GM12873 (cell line): ENCODE results near the gene NXPH3.
A peak's percentile ranks its signal among the peaks of the same experiment; 100 is the strongest.

Source experiments
- TF ChIP-seq, protein P1 (sequence below): IDR thresholded peaks from 2 replicates; pipeline ENCODE4 v1.5.1; 2012; ENCODE audit warnings: low read depth, mild to moderate bottlenecking, moderate library complexity, low read length, control low read depth; ENCODE audit not compliant: insufficient read depth; ENCODE audit errors: missing control alignments

NXPH3 gene

DNA sequence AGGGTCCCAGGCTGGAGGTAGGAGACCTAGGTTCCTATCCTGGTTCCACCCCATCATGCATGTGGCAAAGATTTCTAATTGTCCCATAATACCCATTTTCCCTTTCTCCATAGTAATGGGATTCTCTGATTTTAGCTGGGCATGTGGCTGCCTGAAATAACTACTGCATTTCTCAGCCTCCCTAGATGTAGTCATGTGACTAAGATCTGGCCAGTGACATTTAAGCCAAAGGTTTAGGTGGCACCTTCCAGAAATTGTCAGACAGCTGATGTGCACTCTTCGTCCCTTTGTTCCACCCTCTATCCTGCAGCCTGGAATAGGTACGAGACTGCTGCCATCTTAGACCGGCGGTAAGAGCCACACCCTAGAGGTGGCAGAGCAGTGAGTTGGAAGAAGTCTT is 8.2 kb downstream of the NXPH3 start:
- TF ChIP-seq, protein P1, sequence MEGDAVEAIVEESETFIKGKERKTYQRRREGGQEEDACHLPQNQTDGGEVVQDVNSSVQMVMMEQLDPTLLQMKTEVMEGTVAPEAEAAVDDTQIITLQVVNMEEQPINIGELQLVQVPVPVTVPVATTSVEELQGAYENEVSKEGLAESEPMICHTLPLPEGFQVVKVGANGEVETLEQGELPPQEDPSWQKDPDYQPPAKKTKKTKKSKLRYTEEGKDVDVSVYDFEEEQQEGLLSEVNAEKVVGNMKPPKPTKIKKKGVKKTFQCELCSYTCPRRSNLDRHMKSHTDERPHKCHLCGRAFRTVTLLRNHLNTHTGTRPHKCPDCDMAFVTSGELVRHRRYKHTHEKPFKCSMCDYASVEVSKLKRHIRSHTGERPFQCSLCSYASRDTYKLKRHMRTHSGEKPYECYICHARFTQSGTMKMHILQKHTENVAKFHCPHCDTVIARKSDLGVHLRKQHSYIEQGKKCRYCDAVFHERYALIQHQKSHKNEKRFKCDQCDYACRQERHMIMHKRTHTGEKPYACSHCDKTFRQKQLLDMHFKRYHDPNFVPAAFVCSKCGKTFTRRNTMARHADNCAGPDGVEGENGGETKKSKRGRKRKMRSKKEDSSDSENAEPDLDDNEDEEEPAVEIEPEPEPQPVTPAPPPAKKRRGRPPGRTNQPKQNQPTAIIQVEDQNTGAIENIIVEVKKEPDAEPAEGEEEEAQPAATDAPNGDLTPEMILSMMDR = no peak

DNA sequence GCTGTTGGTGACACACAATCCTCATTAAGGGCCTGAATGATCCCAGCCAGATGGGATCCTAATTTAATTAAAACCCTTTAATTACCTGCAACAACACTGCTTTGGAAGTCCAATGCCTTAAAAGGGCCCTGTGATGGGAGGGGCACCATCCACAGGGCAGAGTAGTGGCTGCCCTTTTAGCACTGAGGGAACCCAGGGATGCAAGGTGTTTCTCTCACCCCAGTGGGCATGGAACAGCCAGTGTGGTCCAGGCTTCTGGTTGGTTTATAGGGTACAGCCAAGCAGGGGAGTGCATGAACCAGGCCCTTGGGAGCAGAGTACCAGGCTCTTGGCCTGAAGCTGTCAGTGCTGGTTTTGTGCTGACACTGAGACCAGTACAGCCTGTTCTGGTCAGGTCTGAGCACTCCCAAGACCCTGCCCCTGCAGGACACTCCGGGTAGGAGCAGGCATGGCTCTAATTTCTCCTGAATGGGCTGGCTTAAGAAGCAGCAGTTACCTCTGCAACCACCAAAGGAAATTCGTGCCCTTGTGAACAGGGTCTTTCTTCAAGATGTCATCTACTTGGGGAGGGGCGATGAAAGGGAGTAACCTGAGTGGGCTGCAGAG is 9.9 kb downstream of the NXPH3 start:
- TF ChIP-seq, protein P1 = peak; percentile 41

DNA sequence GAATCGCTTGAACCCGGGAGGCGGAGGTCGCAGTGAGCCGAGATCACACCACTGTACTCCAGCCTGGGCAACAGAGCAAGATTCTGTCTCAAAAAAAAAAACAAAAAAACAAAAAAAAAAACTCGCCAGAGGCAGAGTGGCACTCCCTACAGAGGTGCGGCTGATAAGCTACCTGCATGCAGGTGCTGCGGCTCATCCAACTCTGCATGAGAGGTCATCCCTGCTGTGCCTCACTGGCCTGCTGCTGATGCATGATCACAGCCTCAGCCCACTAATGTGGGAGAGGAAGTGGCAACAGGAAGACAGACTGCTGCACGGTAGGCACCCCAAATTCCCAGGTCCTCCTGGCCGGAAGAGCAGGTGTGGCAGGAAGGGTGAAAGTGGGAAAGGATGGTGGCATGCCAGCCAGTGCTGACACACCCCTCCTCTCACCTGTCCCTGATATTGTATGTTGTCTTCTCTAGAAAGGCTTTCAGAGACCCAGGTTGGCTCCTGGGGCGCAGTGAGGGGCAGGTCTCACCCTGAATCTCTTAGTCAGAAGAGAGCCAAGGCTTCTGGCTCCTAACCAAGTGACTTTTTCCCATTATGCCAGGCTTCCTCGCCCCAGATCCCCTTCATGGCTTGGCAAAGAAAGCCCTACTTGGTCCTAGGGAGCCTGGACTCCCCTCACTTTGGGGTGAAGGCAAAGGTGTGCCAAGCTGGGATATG is 11.8 kb downstream of the NXPH3 start:
- TF ChIP-seq, protein P1 = no peak

DNA sequence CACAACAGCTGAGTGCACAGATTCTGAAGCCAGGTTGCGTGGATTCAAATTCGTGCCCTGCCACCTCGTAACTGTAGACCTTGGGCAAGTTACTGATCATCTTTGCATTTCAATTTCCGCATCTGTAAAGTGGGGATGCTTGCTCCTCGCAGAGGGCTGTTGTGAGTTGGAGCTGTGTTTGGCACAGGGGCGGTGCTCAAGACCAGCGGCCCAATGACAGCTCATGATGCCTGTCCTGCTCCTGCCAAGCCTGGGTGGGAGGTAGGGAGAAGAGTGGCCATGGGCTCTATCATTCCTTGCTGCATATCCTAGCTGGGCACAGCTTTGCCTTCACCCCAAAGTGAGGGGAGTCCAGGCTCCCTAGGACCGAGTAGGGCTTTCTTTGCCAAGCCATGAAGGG is 12.6 kb downstream of the NXPH3 start:
- TF ChIP-seq, protein P1 = no peak

DNA sequence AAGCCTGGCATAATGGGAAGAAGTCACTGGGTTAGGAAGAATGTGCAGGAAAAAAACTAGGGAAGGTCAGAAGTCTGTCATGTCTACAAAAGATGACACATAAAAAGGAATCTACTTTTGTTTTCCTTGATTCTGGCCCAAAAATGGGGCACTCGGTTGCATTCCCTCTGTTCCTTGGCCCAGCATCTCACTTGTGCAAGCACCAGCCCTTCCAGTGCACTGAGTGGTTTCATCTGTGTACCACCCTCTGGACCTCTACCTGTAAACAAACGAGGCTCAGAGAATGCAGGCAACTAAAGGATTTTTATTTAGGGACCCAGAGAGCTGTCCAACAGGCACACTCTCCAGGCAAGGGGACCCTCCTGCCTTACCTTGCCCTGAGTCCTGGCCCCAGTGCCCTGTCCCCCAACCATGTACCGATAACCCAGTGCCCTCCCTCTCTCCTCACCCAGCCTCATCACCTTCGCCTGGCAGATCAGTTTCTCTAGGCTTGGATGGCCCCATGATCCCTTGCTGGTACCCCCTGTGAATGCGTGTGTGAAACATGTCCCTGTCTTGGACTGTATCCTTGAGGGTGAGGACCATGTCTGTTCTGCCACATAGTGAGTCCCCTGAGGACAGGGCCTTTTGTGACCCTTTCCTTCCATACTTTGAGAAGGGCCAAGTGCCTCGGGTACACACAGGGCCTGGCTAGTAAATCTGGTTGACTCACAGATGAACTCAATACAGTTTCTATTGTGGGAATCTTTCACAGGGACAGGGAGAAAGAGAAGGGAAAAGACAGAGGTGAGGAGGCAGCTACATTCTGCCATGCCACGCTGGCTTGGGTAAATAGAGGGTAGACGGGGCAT is 13.3 kb downstream of the NXPH3 start:
- TF ChIP-seq, protein P1 = no peak

DNA sequence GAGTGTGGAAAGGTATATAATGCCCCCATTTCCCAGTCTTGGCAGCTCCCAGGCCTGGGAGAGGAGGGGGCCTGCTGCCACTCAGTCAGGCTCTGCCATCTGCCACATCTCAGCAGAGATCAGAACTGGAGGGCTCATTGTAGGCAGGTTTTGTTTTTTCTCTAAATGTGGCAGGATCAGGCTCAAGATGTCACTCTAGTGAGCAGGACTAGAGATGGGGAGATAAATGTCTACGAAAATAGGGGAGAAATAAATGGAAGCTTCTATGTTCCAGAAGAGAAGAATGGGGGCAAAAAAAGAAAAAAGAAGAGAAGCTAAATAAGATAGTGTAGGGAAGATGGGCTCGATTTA is 13.9 kb downstream of the NXPH3 start:
- TF ChIP-seq, protein P1 = no peak

DNA sequence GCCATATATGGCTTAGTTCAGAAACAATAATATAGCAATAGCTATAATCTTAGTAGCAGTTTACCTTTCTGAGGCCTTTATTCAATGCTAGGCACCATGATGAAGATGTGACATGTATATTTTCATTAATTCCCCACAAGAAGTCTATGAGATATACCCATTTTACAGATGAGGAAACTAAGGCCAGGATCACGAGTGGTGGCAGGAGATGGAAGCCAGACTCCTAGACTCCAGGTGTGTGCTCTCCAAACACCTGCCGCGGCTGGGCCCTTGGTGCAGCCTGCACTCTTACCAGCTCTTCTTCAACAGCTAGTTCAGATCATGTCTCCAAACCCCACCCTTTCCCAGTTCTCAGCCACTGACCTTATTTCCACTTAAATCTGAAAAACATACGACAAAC is 15.2 kb downstream of the NXPH3 start:
- TF ChIP-seq, protein P1 = no peak
